B cell (primary cell): ENCODE data around the gene SMCR8.

ENCODE experiments used
- CTCF ChIP-seq: fragments of 200-600 bp; IDR thresholded peaks from one replicate; pipeline ENCODE4 v1.8.0; 2022; ENCODE audit warnings: antibody characterized with exemption, mild to moderate bottlenecking
- EZH2 ChIP-seq: IDR thresholded peaks from 2 replicates; pipeline ENCODE4 v1.6.1; 2012; ENCODE audit warnings: borderline replicate concordance, low read depth, mild to moderate bottlenecking, moderate library complexity, low read length; ENCODE audit not compliant: insufficient read depth, poor library complexity, severe bottlenecking

GRCh38 chr17:18324140-18325050 lies 9.3 kb downstream of the SMCR8 start:
- TF ChIP-seq CTCF (no peak), EZH2 (no peak)
